Lower leg skin (tissue), 3 donors: ENCODE measurements around the gene CEP131.

Experiments used
- CTCF ChIP-seq, 3 donors: fragments of 450-650 bp; IDR thresholded peaks; one replicate each; pipeline ENCODE4 v1.5.1; 2016; ENCODE audit warnings: antibody characterized with exemption in 3 of 3, mild to moderate bottlenecking in 3 of 3, moderate library complexity in 2 of 3
- POLR2A ChIP-seq, 2 donors: fragments of 450-650 bp; IDR thresholded peaks; one replicate each; pipeline ENCODE4 v1.6.1; 2016 to 2017; ENCODE audit warnings: antibody characterized with exemption in 2 of 2, mild to moderate bottlenecking in 1 of 2, moderate library complexity in 1 of 2

DNA sequence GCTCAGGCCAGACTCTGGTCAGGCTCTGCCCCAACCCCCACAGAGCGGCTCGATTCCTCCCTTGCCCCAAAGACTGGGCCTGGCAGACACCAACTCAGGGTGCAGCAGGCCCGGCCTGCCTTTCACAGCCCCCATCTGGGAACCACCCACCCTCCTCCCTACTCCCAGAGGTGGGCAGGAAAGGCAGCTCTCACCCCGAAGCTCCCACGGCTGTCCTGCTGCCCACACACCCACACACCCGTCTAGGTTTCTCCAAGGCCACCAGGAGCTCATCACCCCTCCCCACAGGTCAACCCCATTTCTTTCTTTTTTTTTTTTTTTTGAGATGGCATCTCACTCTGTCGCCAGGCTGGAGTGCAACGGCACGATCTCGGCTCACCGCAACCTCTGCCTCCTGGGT lies 3.8 kb downstream of the CEP131 start:
- no peak for TF ChIP-seq CTCF (IDR thresholded peaks at IDR 0.05)
- TF ChIP-seq POLR2A (IDR thresholded peaks at IDR 0.05), result no peak
